Stomach (tissue), 9 donors: Measurements from ENCODE around the gene ST8SIA1. TPM values are rescaled to one million over a fixed set of nuclear protein-coding genes. Genes with fewer than 3 reads are reported as not detected.

Experiments used
- DNase-seq, 2 donors: peaks; one replicate each; pipeline versions ENCODE4 v3.0.0 to v3.0.0-alpha.2; 2013 to 2019
- H3K27ac ChIP-seq, 5 donors: fragments of 200-600 bp in 4 of 5; sonication (generic) in 4 of 5; one replicate each; pipeline ENCODE4 v1.5.1; 2013 to 2019; ENCODE audit warnings: mild to moderate bottlenecking in 1 of 5, moderate library complexity in 1 of 5
- H3K27me3 ChIP-seq, 3 donors: fragments of 200-600 bp; sonication (generic); one replicate each; pipeline ENCODE4 v1.5.1; 2017 to 2019; ENCODE audit warnings: mixed run types in 1 of 3
- H3K36me3 ChIP-seq, 4 donors: fragments of 200-600 bp; sonication (generic); 1 replicate in 3 of 4; 2 replicates in 1 of 4; pipeline ENCODE4 v1.5.1; 2016 to 2019
- H3K4me1 ChIP-seq, 4 donors: fragments of 200-600 bp; sonication (generic); one replicate each; pipeline ENCODE4 v1.5.1; 2016 to 2019
- H3K4me3 ChIP-seq, 4 donors: fragments of 200-600 bp; sonication (generic) in 3 of 4; one replicate each; pipeline ENCODE4 v1.5.1; 2016 to 2019; ENCODE audit warnings: mild to moderate bottlenecking in 1 of 4
- H3K9me3 ChIP-seq, 4 donors: fragments of 200-600 bp; sonication (generic); one replicate each; pipeline ENCODE4 v1.5.1; 2016 to 2019
- CTCF ChIP-seq, 7 experiments: fragments of 450-650 bp in 4 of 7; fragments of 200-600 bp in 3 of 7; sonication (generic) in 3 of 7; IDR thresholded peaks; one replicate each; pipeline ENCODE4 v1.5.1; 2016 to 2019; ENCODE audit warnings: antibody characterized with exemption in 7 of 7, control low read depth in 2 of 7, mild to moderate bottlenecking in 1 of 7
- EP300 ChIP-seq: sonication (generic); formaldehyde crosslinking; IDR thresholded peaks from one replicate; pipeline ENCODE4 v1.6.1; 2017; ENCODE audit warnings: antibody characterized with exemption
- POLR2A ChIP-seq, 4 donors: fragments of 450-650 bp; IDR thresholded peaks; one replicate each; pipeline ENCODE4 v1.6.1; 2016; ENCODE audit warnings: antibody characterized with exemption in 4 of 4, control low read depth in 2 of 4, mild to moderate bottlenecking in 1 of 4, moderate library complexity in 1 of 4
- POLR2AphosphoS5 ChIP-seq, 3 donors: sonication (generic); formaldehyde crosslinking; IDR thresholded peaks; one replicate each; pipeline ENCODE4 v1.6.1; 2016; ENCODE audit warnings: antibody characterized with exemption in 3 of 3
- WGBS, 5 donors: extraction: QIAGEN DNeasy Blood & Tissue Kit in 3 of 5; methylation state at CpG; one replicate each; pipeline versions ENCODE4 v1.1.5 to v1.1.7; 2013 to 2018; 5-methylcytosine and 5-hydroxymethylcytosine counted together
- intact Hi-C: fragments of 100-400 bp; cut with DNase I; formaldehyde crosslinking; loops from one replicate; pipeline ENCODE4 v1.15.1; 2023; ENCODE audit warnings: low total_unique reads
- polyA plus RNA-seq, 3 donors: library from polyadenylated mRNA; stranded (reverse); fragments of 200-250 nt; gene quantifications; one replicate each; pipeline ENCODE4 v1.2.3, GENCODE V29; 2013
- total RNA-seq, 5 donors: library from RNA; depleted of rRNA; stranded (reverse); fragments of >200 nt; gene quantifications; one replicate each; pipeline versions ENCODE4 v1.1.0 to v1.2.3, GENCODE V29; 2014 to 2016
- donor health status: healthy with polysubstance abuse.
- donor health status: Bipolar disorder and iron deficiency.
- donor health status: healthy.

Gene ST8SIA1
- total and polyA plus RNA-seq, 8 donors = 0.29 to 5.0 (median 2.2) TPM

GRCh38 chr12:22250762-22251161, 83.7 kb downstream of the ST8SIA1 start:
- H3K36me3 ChIP-seq = no peaks in the 10 kb centered on the region
- H3K4me1 ChIP-seq = peaks cover 0 to 13% (median 7%) of the 10 kb centered on the region in 4 donors
- H3K27me3 ChIP-seq = no peaks in the 10 kb centered on the region
- no peak overlapping the region for H3K27ac ChIP-seq
- H3K9me3 ChIP-seq = no peaks in the 10 kb centered on the region
- no peak for DNase-seq
- WGBS, 5 donors = 48 to 61% (median 55%) methylated on average over 2 of the region's 2 CpGs
- TF ChIP-seq POLR2A (IDR thresholded peaks at IDR 0.05) (no peak), EP300 (no peak), CTCF (IDR thresholded peaks at IDR 0.05) (no peak), POLR2AphosphoS5 (IDR thresholded peaks at IDR 0.05) (no peak)
- intact Hi-C loops = no loop called here
- no peak overlapping the region for H3K4me3 ChIP-seq

GRCh38 chr12:22248571-22249115, 85.9 kb downstream of the ST8SIA1 start:
- TF ChIP-seq POLR2AphosphoS5 (IDR thresholded peaks at IDR 0.05) (no peak), CTCF (IDR thresholded peaks at IDR 0.05) (no peak)
- Histone ChIP-seq H3K4me1 (no peaks in the 10 kb centered on the region), H3K27ac (no peak overlapping the region), H3K9me3 (no peaks in the 10 kb centered on the region), H3K4me3 (no peak overlapping the region), H3K27me3 (no peaks in the 10 kb centered on the region), H3K36me3 (no peaks in the 10 kb centered on the region)
- intact Hi-C loops = no loop called here
- 64 to 79% (median 73%) methylated on average over 3 of the region's 3 CpGs for WGBS, 5 donors
- DNase-seq = peak in 1 of 2 donors; percentile 53

- 69 to 74% (median 71%) methylated on average over 6 of the region's 6 CpGs for WGBS, 5 donors
Measured at GRCh38 chr12:22248121-22248520, 86.4 kb downstream of the ST8SIA1 start.

GRCh38 chr12:22246217-22246846, 88.2 kb downstream of the ST8SIA1 start:
- no peaks in the 10 kb centered on the region for H3K36me3 ChIP-seq
- H3K27ac ChIP-seq = no peak overlapping the region
- H3K9me3 ChIP-seq = no peaks in the 10 kb centered on the region
- no peaks in the 10 kb centered on the region for H3K27me3 ChIP-seq
- no peak for DNase-seq
- WGBS, 5 donors = 69 to 83% (median 76%) methylated on average over 9 of the region's 9 CpGs
- no peak for TF ChIP-seq EP300
- no peak overlapping the region for H3K4me3 ChIP-seq
- intact Hi-C loops = no loop called here
- H3K4me1 ChIP-seq = no peaks in the 10 kb centered on the region

More at GRCh38 chr12:22248121-22248520, 86.4 kb downstream of the ST8SIA1 start:
- peak in 1 of 2 donors; percentile 78 for DNase-seq
- Histone ChIP-seq H3K4me3 (no peak overlapping the region), H3K27me3 (no peaks in the 10 kb centered on the region), H3K9me3 (no peaks in the 10 kb centered on the region), H3K36me3 (no peaks in the 10 kb centered on the region), H3K4me1 (no peaks in the 10 kb centered on the region), H3K27ac (no peak overlapping the region)
- TF ChIP-seq POLR2AphosphoS5 (IDR thresholded peaks at IDR 0.05) = no peak
- intact Hi-C loops = no loop called here

GRCh38 chr12:22242726-22243125, 91.8 kb downstream of the ST8SIA1 start:
- Histone ChIP-seq H3K27me3 (no peaks in the 10 kb centered on the region), H3K27ac (no peak overlapping the region), H3K9me3 (peaks cover 0 to 3% (median 0%) of the 10 kb centered on the region in 4 donors), H3K36me3 (no peaks in the 10 kb centered on the region), H3K4me1 (no peaks in the 10 kb centered on the region), H3K4me3 (no peak overlapping the region)
- intact Hi-C loops = no loop called here
- TF ChIP-seq POLR2A (IDR thresholded peaks at IDR 0.05) = no peak
- no peak for TF ChIP-seq CTCF (IDR thresholded peaks at IDR 0.05)
- TF ChIP-seq EP300 = no peak
- TF ChIP-seq POLR2AphosphoS5 (IDR thresholded peaks at IDR 0.05) = no peak
- no peak for DNase-seq
